Endothelial cell of hepatic sinusoid (primary cell): ENCODE results near the gene SLC26A8.

Experiments
- in situ Hi-C: cut with HindIII; loops from 2 replicates; pipeline ENCODE4 v1.10.0; 2017; ENCODE audit warnings: low sequenced_read_pairs

The SLC26A8 gene, protein sequence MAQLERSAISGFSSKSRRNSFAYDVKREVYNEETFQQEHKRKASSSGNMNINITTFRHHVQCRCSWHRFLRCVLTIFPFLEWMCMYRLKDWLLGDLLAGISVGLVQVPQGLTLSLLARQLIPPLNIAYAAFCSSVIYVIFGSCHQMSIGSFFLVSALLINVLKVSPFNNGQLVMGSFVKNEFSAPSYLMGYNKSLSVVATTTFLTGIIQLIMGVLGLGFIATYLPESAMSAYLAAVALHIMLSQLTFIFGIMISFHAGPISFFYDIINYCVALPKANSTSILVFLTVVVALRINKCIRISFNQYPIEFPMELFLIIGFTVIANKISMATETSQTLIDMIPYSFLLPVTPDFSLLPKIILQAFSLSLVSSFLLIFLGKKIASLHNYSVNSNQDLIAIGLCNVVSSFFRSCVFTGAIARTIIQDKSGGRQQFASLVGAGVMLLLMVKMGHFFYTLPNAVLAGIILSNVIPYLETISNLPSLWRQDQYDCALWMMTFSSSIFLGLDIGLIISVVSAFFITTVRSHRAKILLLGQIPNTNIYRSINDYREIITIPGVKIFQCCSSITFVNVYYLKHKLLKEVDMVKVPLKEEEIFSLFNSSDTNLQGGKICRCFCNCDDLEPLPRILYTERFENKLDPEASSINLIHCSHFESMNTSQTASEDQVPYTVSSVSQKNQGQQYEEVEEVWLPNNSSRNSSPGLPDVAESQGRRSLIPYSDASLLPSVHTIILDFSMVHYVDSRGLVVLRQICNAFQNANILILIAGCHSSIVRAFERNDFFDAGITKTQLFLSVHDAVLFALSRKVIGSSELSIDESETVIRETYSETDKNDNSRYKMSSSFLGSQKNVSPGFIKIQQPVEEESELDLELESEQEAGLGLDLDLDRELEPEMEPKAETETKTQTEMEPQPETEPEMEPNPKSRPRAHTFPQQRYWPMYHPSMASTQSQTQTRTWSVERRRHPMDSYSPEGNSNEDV

DNA sequence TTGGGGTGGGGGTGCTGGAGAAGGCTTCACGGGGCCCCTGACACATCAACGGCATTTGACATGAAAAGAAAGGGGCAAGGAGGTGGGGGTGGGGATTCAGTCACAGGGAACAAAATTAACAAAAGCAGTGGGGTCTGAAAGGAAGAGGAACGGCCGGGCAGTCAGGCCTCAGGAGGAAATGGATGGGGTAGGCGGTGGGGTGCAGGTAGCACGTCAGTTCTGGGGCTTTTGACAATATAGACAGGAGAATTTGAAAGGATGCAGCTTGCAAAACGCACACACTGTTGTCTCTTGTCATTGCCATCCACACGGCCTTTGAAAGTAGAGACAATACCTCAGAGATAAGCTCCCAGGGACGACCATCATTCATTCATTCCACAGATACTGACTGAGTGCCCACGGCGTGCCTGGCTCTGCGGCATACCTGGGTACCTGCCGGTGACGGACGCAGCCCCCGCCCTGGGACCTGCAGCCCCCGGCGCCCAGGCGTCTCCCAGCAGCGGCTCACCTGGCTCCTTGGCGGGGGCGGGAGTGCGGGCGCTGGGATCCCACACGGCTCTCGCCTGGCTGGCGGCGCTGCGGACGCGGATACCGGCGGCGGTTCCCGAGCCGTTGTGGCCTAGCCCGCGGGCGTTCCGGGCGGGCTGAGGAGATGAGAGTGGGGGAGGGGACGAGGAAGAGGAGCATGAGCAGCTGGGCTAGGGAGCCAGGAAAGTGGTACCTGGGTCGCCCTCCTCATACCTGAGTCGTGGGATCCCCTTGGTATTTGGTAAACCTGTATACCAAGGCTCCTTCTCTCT is at the start of gene SLC26A8:
TSS of gene SLC26A8 (minus strand) at position 646 of the 800 bp plus-strand sequence. CDS start 4,934 bp downstream, outside the sequence.
- in situ Hi-C loops: no loop called here

DNA sequence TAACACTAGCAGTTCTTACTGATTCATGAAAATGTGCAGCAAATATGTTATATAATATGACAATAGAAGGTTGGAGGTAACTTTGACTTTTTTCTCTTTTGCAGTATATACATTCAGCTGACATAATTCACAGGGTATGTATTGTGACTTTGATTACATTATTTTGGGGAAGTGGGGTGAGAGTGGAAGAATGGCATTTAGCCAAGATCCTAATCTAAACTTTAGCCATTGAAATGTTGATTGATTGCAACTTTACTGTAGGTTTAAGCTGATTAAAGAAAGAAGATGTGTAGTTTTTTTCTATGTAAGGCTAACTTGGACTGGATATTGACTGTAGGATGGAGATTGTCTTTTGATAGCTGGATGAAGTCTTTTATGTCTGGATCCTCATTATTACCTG is 49.1 kb upstream of the SLC26A8 start:
- in situ Hi-C loops: no loop called here

DNA sequence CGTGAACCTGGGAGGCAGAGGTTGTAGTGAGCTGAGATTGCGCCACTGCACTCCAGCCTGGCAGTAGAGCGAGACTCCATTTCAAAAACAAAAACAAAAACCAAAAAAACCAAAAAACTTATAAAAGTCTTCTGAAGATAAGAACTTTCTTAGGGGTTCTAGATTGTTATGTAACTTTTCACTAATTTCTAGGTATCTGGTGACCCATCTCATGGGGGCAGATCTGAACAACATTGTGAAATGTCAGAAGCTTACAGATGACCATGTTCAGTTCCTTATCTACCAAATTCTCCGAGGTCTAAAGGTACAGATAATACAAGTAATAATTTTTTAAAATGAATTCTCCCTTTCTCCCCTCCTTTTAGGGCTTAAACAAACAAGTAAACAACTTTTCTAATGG is 48.2 kb upstream of the SLC26A8 start:
- in situ Hi-C loops: no loop called here

DNA sequence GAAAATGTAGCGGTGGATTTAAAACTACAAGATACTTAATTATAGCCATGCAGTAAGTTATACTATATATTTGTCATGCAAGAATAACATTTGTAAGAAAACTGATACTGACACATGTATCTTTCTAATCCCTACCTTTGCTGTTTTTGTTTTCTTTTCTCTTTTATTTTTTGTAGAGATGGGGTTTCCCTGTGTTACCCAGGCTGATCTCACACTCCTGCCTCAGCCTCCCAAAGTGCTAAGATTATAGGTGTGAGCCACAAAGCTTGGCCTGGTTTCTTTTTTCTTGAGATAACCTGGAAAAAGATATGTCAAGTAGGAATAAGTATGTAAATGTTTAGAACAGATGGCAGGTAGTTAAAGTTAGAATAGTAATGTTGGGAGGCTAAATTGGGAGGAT is 47.3 kb upstream of the SLC26A8 start:
- in situ Hi-C loops: no loop called here

DNA sequence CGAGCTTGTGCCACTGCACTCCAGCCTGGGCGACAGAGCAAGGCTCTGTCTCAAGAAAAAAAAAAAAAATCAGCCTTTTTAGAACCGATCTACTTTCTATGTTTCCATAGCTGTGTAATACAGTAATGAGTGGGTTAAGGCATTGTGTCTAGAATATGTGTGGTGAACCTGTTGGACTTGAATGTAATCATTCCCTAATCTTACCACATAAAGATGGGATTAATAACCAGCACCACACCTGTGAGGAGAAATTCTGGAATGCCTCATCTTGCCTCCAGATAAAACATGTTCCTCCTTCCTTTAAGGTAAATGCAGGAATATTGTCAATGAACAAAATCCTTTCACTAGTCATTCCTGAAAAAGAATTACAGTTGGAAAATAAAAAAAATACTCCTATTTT is 46.8 kb upstream of the SLC26A8 start:
- in situ Hi-C loops: no loop called here

DNA sequence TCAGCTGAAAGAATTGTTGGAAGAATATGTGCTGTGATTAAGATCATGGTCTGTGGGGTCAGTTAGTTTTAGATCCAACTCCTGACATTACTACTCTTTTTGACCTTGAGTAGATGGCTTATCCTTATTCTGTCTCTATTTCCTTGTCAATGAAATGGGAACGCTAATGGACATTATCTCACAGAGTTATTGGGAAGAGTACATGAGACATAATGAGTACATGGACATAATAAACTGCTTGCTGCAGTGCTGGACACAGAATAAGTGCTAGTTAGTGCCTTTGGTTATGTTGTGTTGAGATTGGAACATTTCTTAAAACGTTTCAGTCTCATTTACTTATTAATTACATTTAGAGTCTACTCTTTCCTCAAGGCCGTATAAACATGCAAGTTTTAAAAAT is 45.8 kb upstream of the SLC26A8 start:
- in situ Hi-C loops: no loop called here

DNA sequence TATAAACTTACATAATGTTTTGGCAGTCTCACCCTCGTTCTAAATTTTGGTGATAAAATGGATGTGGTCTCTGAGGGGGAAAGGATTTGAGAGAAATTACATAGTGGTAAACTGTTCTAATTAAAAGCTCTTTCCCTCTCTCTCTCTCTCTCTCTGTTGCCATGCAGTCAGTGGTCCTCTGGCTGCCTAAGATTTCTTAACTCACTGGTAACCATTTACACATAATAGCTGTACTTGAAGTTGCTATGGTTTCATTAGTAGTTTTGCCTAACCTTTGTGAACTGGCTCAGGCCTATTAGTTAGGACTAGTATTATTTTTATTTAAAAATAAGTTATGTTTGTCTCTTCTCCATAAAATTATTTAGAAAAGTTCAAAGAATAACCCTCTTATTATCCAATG is 45.1 kb upstream of the SLC26A8 start:
- in situ Hi-C loops: no loop called here

DNA sequence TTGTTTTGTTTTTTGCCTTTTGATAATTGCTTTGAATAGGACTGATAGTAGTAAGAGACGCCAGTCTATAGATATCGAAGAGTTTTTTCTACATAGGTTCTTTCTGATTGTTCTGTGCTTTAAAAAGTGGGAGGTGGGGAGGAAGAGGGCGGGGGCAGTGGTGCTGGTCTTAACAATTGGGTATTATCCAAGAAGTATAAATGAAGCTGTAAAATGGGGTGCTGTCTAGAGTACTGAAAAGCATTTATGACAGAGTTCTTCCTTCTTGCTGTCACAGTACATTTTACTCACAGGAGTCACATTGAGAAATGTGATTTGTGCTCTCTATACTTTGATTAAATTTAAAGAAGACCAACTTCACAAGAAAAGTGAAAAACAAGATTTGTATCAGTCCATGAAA is 44.1 kb upstream of the SLC26A8 start:
- in situ Hi-C loops: no loop called here

DNA sequence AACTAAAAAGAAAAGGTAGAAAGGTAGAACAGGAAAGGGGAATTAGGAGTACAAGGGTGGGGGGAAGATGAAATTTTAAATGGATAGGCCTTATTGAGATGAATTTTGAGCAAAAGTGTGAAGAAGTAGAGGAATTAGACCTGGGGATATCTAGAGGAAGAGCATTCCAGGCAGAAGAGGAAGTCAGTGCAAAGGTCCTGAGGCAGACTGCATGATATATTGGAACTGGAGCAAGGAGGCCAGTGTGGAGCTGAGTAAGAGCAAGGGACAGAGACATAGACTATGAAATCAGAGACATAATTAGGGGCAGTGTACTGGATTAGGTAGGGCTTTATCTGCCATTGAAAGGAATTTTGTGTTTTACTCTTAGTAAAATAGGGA is 43.6 kb upstream of the SLC26A8 start:
- in situ Hi-C loops: no loop called here

DNA sequence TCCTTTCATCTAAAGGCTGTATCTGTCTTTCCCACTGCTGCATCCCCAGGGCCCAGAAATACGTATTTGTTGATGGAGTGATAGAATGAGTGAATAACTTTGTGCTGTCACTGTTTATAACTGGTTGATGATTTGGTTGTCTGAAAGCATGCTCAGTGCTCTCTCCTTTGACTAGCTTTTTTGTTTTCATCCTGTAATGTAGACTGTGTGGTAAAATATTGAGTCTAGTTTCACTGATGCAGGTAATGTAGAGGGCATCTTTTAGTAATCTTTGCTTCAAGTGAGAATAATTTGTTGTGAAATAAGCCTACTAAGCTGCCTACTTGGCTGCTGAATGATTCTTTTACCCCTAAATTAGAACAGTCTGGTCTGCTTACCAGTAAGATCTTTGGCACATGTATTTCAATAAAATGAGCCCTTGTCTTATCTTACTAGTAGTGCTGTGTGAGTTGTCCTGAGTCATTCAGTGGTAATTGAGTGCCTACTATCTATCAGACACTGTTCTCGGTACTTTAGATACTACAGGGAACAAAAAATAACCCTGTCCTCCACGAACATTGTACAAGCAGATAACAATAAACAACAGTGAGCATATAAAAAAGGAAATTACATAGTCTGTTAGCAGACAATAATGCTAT is 43.1 kb upstream of the SLC26A8 start:
- in situ Hi-C loops: no loop called here

DNA sequence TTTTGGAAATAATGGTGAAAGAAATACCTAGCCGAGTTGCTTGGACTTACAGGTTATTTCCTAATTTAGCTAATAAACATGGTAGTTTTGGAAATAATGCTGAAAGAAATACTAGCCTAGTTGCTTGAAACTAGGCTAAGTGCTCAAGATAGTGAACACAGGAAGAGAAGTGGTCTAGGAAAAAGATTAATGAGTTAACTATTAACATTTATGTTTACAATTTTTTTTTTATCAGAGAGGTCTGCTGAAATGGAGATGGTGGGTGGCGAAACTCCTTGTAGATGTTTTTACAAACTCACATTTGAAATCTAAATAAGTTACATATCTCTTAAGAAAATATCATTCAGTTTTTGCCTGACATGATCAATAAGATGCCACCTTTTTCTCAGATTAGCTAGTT is 42.4 kb upstream of the SLC26A8 start:
- in situ Hi-C loops: no loop called here

DNA sequence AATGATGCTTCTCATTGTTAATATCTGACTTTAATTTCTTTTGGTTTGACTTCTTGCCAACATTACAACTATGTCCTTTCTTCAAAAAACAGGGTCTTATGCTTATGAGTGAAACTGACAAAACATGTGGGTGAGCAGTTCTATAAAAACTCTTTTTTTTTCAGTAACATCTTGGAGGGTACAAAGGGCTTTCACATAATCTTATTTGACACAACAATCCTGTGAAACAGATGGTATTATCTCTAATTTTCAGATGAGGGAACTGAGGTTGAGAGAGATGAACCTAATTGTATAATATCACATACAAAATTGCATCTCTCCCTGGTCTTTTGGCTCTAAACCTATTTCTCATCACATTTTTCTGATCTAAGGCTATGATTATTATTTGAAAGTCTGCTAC is 41.5 kb upstream of the SLC26A8 start:
- in situ Hi-C loops: no loop called here

DNA sequence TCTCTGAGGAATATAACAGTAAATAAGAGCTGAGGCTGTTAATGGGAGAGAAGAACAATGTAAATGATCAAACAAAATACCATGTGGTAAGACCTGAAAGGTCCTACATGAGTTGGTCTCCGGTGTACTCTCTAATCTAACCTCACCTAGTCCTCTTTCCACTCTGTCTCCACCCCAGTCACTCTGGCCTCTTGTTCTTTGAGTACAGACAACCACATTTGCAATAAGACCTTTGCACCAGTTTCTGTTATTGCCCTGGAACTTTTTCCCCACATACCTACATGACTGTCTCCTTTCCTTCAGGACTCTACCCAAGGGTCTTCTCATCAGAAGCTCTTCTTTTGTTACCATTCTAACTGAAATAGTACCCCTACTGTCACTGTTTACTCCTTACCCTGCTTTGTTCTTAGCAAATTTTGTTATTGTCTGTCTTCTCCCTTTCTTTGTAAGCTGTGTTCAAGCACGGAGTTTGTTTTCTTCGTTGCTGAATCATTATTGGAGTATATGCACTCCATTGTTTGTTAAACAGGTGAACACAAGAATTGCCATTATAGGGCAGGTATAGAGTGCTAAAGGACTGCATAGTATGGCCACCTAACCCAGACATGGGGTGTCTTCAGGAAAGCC is 40.4 kb upstream of the SLC26A8 start:
- in situ Hi-C loops: no loop called here

DNA sequence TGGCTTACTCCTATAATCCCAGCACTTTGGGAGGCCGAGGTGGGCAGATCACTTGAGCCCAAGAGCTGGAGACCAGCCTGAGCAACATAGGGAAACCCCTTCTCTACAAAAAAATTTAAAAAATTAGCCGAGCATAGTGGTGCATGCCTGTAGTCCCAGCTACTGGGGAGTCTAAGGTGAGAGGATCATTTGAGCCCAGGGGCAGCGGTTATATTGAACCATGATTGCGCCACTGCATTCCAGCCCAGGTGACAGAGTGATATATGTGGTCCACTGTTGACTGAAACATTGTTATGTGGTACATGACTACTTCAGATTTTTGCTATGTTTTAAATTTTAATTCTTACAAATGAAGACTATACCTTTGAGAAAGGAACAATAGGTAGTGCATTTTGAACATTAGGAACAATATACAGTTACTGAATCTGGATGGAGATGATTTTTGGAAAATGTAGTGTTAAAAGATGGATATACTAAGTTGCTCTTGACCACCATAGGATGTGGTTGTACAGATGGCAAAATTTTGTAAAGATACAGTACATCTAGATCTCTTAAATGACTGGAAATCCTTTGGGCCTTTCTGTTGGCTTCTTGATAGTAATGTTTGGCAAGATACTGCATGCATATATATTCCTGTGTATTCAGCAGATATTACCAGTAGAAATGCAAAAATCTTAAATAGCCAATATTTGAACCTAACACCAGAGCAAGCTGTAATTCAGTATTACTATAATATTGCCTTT is 39.0 kb upstream of the SLC26A8 start:
- in situ Hi-C loops: no loop called here

DNA sequence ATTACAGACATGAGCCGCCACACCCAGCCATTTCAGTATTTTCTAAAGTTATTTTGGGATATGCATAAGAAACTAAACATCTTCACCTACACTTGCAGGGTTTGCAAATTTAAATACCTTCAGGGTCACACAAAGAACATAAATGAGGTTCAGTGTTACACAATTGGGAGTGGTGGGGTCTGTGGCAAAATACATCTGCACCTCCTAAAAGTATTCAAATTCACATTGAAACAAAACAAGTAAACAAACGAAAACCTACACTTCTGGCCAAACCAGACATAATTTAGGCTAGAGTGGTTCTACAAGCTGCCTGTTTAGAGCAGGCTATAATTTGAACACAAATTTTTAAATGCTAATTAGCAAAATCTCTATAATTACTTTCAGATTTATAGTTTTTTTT is 37.8 kb upstream of the SLC26A8 start:
- in situ Hi-C loops: no loop called here

DNA sequence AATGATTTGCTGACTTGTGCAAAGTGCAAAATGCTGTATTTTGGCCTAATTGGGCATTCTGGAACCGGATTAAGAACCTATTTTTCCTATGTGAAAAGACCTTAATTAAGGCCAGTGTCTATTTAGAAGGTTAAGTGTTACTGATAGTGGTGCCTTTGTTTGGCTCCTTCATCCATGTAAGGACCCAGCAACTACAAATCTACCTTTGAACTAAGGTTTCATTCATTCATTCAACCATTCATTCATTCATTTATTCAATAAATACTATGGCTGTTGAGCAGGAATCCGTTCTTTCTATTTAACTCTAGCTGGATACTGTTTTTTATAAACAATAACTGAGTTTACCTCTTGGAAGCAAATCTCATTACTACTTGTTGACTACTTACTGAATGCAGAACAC is 36.8 kb upstream of the SLC26A8 start:
- in situ Hi-C loops: no loop called here

DNA sequence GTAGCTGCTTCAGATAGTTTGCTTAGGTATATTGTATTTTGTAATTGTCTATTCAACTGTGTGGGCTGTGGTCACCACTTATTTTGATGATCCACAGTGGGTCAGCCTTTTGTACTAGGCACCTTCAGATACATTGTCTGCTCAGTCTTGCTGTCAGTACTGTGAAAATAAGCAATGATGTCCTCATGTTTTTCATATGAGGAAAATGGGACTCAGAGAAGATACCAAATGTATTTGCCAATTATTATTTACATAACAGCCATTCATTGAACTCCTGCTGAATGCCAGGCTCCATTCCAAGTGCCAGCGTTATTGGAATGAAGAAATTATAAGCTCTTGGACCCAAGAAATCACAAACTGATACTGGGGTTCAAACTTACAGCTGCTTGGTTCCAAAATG is 31.7 kb upstream of the SLC26A8 start:
- in situ Hi-C loops: no loop called here

DNA sequence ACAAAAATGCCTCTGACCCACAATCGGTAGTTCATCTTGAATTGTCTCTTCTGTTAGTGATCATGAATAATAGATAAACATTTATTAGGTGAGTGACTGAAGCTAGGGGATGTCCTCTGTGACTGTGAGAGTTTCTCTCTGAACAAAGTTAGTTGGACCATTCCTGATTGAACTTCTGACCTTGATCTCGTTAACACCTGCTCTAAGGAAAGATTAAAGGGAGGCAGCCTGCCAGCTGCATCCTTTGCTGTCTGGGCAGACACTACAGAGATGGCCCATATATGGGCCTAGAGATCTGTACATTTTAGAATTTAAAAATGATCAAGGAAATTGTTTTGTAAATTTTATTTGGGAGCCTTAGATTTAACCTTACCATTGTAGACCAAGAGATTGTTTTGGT is 30.5 kb upstream of the SLC26A8 start:
- in situ Hi-C loops: no loop called here

DNA sequence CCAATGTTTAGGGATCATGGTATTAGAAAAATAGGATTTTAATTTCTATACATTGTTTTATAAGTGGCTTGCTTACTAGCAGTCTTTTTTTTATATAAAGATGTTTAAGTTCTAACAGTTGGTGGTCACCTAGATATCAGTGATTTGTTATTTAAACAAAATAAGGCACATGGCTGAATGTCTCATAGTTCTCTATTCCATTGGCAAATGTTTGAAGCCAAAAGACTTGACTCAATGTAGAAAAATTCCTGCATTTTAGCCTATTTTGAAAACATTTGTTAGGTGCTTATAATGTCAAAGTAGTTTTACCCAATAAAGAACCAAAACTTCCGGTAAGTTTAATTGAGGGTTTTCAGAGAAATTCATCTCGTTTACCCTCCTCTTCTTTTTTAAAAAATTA is 30.0 kb upstream of the SLC26A8 start:
- in situ Hi-C loops: no loop called here

DNA sequence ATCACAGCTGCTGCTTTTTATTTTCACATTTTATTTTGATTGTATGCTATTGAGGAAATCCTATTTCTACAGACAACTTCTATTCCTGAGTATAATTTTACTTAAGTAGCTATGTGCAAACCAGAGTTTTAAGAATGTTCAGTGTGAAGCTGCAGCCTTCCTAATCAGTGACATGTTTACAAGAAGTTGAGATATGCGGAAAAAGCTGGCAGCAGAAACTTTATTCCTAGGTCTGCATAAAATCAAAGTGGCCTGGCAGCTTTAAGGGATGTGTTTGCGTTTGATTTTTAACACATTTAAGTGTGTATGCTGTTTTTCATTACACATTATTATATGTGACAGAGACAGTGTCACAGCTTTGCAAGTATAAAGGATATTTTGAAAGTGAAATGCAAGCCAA is 29.4 kb upstream of the SLC26A8 start:
- in situ Hi-C loops: no loop called here
